GM21390 (cell line): ENCODE measurements around the gene MRC1.

ENCODE experiments used
- ATAC-seq: cut with Tn5 transposase; IDR thresholded peaks from one replicate; pipeline ENCODE4 v1.9.1; 2021; ENCODE audit not compliant: unreplicated experiment

Gene MRC1

DNA sequence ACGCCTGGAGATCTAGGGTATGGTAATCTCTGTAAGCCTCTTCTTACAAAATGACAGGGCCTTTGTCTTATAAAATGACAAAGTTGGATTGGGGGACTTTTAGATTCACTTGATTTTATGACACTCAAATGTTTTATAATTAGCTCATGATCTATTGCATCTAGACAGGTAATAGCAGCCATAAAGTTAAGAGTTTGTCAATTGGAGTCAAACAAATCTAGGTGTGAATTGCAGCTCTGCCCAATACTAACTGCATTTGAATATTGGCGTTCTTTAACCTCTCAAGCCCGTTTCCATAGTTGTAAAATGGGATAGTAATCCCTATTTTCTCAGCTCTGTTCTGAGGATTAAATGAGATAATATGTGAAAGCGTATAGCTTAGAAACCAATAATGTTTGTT is 14.1 kb upstream of the MRC1 start:
- ATAC-seq: no peak

DNA sequence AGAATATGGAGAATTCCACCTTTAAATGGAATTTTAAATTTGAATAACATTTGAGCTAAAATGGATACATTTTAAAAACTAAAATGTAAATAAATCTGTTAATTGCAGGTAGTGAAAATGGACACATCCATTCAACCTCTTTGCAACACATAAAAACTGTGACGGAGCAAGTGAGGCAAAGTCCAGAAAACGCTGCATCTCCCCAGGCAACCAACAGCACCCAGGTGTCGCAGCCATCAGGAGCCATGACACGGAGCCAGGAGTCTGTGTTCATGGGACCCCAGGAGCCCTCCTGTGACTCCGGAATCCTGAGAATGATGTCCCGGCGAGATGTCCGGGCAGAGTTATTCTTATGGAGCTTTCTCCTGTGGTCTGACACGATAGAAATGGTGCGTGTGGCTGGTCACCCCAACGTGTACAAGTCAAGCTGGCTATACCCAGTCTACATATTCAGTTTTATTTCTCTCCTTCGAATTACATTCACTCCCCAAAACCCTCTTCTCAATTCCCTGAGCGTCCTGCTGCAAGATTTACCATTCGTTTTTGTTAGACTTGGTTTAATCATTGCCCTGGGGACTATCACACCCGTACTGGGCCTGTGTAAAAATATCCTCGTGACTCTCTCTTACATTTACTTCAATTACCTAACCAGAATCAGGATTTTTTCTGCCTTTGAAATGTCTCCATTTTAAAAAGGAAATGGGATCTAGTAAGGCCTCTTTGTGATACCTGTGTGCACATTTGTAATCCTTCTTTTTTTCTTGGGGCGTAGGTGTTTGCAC is 13.1 kb upstream of the MRC1 start:
- ATAC-seq: no peak

DNA sequence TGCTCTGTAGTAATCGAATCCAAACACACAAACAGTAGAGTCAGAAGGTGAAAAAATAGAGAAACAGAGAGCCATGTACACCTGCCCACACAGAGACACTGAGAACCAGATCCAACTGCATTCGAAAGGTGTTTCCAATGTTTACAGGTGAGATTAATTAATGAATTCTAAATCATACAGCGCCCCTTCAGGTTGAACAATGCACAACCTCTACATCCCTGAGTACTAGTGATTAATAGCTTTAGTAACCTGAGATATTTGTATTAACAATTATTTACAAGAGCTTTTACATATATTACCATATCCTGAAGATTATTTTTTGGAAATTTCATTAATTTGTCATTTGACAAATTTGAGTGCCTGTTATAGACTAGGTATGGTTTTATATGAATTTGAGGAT is 7.6 kb upstream of the MRC1 start:
- no peak for ATAC-seq

DNA sequence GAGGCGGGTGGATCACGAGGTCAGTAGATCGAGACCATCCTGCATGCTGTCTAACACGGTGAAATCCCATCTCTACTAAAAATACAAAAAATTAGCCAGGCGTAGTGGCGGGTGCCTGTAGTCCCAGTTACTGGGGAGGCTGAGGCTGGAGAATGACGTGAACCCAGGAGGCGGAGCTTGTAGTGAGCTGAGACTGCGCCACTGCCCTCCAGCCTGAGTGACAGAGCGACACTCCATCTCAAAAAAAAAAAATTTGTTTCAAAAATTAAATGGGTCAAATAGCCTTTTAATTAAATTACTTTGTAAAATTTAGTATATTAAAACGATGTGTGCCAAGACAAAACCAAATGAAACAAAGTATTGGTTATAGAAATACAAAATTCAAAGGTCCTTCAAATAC is 6.8 kb upstream of the MRC1 start:
- ATAC-seq: no peak

DNA sequence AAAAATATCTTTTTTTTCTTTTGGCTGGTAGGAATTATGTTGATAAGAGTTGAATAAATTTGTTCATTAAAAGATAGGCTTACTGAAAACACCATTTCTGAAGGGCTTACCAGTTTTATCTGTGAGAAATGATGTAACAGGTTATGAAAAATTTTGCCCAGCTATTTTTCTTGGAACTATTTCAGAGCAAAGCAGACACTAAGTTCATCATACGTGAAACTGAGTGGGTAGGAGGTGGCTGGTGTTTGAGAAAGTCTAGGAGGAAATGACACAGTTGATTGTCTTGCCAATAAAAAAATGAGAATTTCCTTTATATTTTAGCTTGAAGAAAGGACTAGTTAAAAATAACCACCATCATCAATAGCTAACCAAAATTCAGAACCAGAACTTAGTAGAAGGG is 6.2 kb upstream of the MRC1 start:
- ATAC-seq: no peak

DNA sequence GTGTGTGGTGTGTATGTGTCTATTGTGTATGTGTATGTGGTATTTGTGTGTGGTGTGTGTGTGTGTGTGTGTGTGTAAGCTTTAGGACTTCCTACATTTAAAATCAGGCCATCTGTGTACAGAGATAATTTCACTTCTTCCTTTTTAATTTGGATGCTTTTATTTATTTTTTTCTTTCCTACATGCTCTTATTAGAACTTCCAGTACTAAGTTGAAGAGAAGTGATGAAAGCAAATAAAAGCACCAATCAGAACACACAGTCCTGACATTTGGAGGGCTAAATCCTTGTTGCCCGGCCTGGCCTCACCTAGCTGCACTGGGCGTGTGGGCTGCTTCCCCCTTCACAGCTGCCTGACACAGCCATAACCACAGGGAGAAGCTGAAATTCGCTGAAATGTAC is 3.8 kb upstream of the MRC1 start:
- ATAC-seq: no peak

DNA sequence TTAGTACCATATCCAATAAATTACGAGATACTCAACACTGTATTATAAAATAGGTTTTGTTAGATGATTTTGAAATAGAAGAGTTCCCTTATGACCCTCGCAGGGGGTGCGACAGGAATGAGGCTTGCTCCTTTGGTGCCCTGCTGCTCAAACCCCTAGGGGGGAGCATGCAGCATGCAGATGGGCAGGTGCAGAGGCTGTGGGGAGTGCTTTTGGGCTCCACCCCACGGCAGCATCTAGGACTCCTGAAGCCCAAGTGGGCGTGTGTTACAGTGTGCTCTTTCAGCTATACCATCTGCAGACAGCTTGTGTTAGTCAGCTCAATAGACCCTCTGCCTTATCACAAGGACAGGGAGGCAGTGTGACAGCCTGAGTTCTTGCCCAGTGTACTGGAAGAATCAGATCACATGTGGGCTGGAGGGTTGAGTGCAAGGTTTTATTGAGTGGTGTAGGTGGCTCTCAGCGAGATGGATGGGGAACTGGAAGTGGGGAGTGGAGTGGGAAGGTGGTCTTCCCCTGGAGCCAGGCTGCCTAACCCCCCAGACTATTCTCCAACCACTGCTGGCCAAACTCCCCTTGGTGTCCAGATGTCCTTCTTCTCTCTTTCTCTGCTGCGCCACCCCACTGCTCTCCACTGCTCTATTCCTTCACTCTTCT is 3.1 kb upstream of the MRC1 start:
- no peak for ATAC-seq

DNA sequence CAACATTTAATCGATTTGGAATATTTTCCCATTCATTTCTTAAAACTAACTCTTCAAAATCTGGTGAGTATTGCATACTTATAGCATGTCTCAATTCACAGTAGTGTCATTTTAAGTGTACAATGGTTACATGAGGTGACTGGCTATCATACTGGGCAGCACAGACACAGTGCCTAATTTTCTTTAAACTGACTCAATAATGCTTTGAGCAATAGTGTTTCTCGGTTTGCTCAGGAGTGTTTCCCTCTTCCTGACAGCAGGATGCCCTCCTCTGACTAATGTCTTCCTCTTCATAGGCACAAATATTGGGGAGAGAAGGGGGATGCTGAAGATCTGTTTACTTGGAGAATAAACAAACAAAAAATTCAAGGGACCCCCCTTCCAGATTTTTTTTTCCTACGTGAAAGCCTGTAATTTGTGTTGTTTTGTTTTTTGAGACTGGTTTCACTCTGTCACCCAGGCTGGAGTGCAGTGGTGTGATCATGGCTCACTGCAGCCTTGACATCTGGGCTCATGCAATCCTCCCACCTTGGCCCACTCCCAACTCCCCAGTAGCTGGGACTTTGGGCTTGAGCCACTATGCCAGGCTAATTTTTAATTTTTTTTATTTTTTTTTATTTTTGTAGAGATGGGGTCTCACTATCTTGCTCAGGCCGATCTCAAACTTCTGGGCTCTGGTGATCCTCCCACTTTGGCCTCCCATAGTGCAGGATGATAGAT is 2.2 kb downstream of the MRC1 start:
- ATAC-seq: no peak

DNA sequence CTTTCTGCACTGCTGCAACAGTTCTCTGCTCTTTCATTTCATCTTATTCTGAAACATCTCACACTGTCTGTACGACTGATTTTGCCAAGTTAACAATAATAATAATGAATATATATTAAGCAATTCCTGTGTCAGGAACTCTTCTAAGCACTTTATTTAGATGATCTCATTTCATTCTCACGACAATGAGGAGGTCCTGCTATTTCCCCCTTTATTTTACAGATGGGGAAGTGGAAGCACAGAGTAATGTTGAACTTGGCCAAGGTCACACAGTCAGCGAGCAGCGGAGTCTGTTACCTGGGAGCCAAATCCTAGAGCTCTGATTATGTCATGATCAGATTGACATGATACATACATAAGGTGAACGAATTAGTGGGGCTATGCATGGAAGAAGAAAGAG is 5.8 kb downstream of the MRC1 start:
- no peak for ATAC-seq

DNA sequence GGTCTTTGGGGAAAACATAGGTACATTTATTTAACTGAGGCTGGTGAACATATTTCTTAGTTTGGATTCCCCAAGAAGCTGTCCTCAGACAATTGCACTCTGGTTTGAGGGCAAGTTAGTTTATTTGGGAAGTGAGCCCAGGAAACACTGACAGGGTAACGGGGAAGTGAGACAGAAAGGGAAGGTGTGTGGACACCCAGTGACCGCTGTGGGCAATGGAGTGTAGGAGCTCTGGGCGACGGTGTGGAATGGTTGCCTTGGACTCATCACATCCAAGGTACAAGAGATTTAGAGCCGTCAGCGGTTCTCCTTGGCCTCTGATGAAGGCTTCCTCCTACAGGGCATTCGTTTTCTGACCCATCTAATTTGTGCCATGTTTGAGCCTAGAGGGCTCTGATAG is 7.1 kb downstream of the MRC1 start:
- no peak for ATAC-seq

DNA sequence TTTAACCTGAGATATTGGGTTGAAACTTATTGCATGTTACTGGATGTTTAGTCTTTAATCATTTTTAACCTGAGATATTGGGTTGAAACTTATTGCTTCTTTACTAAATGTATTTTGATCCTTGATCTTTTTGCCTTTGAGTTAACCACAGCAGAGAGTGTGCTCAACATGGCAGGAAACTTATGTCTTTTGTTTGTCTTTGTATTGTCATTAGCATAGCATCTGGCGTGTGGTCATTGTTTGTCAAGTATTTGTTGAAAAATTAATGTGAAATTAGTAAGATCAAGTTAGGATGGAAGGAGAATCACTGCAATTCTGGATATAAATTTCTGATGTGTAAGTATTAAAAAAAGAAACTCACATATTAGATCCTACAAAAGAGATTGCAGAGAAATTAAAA is 8.2 kb downstream of the MRC1 start:
- no peak for ATAC-seq

DNA sequence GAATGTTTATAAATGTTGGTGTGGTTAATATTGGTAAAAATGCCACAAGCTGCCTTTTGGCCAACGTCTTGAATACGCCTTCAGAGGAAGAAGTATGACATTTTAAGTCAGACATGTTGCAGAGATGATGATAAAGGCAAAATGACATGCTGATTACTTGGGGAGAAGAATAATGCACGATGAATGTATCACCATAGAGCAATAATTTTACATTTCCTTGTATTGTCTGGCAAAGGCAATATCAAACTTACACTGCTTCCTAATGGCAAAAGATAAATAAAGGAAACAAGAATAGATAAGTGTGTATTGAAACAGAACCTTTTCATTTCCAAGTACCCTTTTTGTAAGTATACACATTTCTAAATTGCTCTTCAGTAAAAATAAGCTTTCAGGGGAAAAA is 8.6 kb downstream of the MRC1 start:
- ATAC-seq: no peak

DNA sequence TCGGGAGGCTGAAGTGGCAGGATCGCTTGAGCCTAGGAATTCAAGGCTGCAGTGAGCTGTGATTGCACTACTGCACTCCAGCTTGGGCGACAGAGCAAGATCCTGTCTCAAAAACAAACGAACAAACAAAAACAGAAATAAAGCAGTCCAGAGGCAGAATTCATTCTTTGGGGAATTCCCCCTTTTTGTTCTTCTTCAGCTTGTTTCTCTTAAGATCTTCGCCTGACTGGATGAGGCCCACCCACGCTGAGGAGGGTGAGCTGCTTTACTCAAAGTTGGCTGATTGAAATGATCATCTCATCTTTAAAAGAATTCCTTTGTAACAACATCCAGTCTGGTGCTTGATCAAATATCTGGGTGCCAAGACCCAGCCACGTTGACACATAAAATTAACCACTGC is 10.7 kb downstream of the MRC1 start:
- ATAC-seq: no peak

DNA sequence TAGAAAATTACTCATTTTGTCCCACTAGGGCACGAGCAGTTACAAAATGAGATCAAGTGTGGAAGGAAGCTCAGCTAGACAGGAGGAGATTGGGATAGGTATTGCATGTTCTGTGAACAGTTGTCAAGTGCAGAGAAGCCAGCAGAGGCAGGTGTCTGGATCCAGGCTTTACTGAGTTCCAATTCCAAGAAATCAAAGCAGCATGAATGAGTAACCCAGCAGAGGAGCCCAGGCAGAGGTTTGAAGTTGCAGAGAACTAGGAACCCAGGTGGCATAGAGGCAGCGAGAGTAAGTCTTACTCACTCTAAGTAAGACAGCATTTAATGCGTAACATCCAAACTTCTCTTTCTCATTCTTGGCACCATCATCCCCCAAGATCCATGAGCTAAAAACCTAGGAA is 11.8 kb downstream of the MRC1 start:
- ATAC-seq: no peak

DNA sequence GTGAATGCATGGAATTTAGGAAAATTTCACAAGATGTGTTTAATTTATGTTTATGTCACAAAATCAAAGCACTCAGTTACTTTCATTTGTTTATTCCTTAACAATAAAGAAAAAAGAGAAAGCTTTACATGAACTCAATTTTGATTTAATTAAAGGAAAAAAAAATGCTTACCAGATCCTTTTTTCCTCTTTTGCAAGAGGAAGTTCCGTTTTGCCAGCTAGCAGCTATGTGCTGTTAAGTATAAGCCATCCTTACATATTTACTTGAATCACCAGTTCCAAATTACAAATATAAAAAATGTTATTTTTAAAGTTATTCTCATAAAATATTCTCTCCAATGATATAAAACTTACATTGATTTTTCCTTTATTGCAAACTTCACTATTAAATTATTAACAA is 12.7 kb downstream of the MRC1 start:
- no peak for ATAC-seq

DNA sequence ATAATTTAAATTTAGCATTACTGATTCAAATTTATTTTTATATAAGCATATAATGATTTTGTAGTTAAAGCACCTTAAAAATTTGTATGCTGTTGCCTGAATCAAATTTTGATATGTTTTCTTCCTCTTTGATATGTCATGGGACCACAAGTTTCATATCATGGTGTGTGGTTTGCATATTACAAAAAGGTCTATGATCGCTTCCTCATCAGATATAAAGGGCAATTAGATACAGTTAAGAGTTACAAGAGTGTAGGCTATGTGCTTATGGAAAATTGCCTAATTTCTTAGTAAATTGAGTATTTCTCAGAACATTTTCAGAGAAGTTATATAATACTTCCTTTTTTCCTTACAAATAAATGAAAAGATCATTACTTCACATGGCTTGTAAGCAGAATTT is 22.2 kb downstream of the MRC1 start:
- ATAC-seq: no peak

DNA sequence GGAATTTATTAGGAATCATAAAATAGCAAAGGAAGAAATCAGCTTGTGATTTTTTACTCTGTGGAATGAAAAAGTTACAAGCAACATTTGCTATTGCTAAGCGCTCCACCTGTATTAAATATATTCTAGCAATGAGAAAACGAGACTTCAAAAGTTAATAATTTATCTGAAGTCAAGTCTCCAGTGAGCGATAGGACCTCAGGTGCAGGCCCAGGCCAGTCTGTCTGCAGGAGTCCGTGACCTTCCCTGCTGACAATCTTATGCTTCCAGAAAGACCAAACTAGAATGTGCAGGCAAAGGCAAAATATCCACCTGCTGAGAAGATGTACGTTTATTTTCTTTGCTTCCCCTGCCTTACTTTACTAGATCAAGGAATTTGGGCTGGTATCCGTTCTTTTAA is 22.7 kb downstream of the MRC1 start:
- no peak for ATAC-seq

DNA sequence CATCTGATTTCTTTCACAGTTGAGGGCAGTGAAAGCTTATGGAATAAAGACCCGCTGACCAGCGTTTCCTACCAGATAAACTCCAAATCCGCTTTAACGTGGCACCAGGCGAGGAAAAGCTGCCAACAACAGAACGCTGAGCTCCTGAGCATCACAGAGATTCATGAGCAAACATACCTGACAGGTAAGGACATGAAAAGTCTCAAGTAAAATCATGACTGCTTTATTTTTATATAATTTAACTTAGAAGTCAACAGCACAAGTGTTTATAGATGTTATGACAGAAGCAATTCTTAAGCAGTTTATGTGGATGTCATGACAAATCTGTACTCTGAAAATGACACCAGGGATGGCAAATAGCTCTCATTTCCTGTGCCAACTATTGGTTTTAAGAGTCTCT is 24.5 kb downstream of the MRC1 start:
- ATAC-seq: no peak

DNA sequence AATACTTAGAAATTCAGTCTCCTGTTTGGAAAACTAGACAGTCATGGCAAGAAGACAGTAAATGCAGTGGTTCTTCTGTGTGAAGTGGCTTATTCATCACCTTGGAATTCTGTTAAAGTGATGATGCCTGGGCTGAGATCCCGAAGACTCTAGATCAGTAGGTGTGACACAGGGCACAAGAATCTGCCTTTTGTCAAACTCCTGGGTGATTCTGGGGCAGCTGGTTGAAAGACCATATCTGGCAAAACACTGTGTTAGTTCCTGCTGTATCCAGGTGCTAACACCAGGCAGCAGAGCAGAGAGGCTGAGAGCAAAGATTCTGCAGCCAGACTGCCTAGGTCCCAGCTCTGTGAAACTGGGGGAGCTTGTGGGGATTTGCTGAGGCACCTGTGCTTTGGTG is 26.5 kb downstream of the MRC1 start:
- ATAC-seq: no peak

DNA sequence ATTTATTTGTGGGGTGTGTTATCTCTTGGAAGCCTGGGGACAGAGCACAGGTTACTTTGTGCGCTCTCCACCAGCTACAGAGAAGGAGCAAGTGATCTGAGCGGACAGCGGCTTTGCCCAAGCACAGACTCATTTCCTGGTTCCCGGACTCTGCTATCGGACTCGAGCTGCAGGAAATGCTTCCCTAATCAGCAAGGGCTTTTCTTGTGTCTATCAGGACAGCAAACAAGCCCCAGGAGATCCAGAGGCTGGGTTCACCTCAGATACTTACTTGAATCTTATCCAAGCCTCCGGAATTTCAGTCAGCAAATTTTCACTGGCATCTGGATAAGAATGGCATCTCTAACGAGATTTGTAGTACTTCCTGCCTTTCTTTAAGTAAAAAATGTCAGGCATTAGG is 27.8 kb downstream of the MRC1 start:
- no peak for ATAC-seq

DNA sequence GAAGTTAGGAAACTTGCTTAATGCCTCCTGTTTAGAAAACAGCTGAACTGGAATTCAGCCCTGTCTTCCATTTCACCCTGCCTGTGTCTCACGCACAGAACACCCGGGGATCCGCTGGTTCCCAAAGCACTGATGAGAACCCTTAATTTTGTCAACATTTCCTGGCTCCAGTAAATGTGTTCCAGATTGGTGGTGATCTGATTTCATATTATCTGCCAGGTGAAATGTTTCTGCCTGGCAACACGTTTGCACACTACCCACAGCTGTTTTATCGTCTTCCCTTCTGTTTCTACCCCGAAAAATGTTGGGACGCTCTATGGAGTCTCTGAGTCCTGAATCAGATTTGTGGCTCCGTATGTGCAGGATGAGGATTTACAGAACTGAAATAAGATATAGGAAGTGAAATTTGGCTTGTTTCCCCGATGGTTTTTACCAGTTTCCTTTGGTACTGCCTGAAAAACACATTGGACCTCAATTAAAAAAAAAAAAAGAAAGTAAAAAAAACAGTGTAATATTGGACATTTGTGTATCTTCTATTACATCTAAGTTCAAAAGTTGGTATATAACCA is 29.0 kb downstream of the MRC1 start:
- no peak for ATAC-seq

DNA sequence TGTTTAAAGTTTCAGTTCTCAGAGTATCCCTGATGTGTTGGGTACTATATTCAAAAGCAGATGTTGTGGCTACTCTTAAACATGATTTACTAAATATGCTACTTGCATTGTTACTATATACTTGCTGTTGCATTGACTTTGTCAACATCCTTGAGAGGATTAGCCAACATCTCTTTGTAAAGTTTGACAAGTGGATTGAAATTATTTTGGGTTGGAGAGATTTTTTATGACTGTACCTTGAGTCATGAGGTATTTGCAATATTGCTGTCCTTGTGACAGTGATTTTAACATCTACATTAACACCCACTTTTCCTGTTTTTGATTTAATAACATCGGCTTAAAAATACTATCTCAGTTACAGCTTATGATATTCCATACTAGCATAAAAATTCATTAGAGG is 31.9 kb downstream of the MRC1 start:
- no peak for ATAC-seq
